Sigmoid colon (tissue), 7 donors: ENCODE results near the gene DNAH9. TPM values are rescaled to one million over a fixed set of nuclear protein-coding genes. Genes with fewer than 3 reads are reported as not detected.

Experiments
- DNase-seq: peaks from one replicate; pipeline ENCODE4 v3.0.0-alpha.2; 2019
- H3K27ac ChIP-seq, 4 donors: fragments of 200-600 bp; sonication (generic); one replicate each; pipeline ENCODE4 v1.5.1; 2016 to 2019; ENCODE audit warnings: mild to moderate bottlenecking in 1 of 4
- H3K27me3 ChIP-seq, 3 donors: fragments of 200-600 bp; sonication (generic); one replicate each; pipeline ENCODE4 v1.5.1; 2019; ENCODE audit warnings: mild to moderate bottlenecking in 1 of 3
- H3K36me3 ChIP-seq, 4 donors: fragments of 200-600 bp; sonication (generic); one replicate each; pipeline ENCODE4 v1.5.1; 2016 to 2019
- H3K4me1 ChIP-seq, 4 donors: fragments of 200-600 bp; sonication (generic); one replicate each; pipeline ENCODE4 v1.5.1; 2017 to 2019
- H3K4me3 ChIP-seq, 4 donors: fragments of 200-600 bp; sonication (generic); one replicate each; pipeline ENCODE4 v1.5.1; 2017 to 2019; ENCODE audit warnings: mild to moderate bottlenecking in 2 of 4, moderate library complexity in 1 of 4
- H3K9me3 ChIP-seq, 4 donors: fragments of 200-600 bp in 3 of 4; sonication (generic) in 3 of 4; one replicate each; pipeline versions ENCODE4 v1.5.1 to v1.6.1; 2013 to 2019
- CTCF ChIP-seq, 4 experiments: fragments of 450-650 bp in 3 of 4; fragments of 200-600 bp in 1 of 4; IDR thresholded peaks; one replicate each; pipeline ENCODE4 v1.5.1; 2016 to 2019; ENCODE audit warnings: antibody characterized with exemption in 4 of 4, mild to moderate bottlenecking in 3 of 4, moderate library complexity in 2 of 4
- EP300 ChIP-seq, 4 donors: sonication (generic); formaldehyde crosslinking; IDR thresholded peaks; one replicate each; pipeline ENCODE4 v1.6.1; 2017; ENCODE audit warnings: antibody characterized with exemption in 4 of 4
- POLR2A ChIP-seq, 2 donors: fragments of 450-650 bp; IDR thresholded peaks; one replicate each; pipeline ENCODE4 v1.6.1; 2016; ENCODE audit warnings: antibody characterized with exemption in 2 of 2, mild to moderate bottlenecking in 2 of 2, moderate library complexity in 2 of 2
- POLR2AphosphoS5 ChIP-seq, 4 donors: sonication (generic); formaldehyde crosslinking; IDR thresholded peaks; one replicate each; pipeline ENCODE4 v1.6.1; 2017; ENCODE audit warnings: antibody characterized with exemption in 4 of 4
- WGBS, 2 donors: extraction: QIAGEN DNeasy Blood & Tissue Kit; methylation state at CpG; one replicate each; pipeline ENCODE4 v1.1.7; 2013; 5-methylcytosine and 5-hydroxymethylcytosine counted together
- intact Hi-C: fragments of 100-400 bp; cut with DNase I; formaldehyde crosslinking; loops from one replicate; pipeline ENCODE4 v1.15.1; 2023
- polyA plus RNA-seq, 3 donors: library from polyadenylated mRNA; stranded (reverse); fragments of 200-250 nt; gene quantifications; one replicate each; pipeline ENCODE4 v1.2.3, GENCODE V29; 2013
- total RNA-seq, 4 donors: library from RNA; depleted of rRNA; stranded (reverse); fragments of >200 nt; gene quantifications; one replicate each; pipeline ENCODE4 v1.1.0, GENCODE V29; 2016
- donor health status: healthy with polysubstance abuse.
- donor health status: Bipolar disorder and iron deficiency.
- donor health status: healthy.

The DNAH9 gene
- total and polyA plus RNA-seq, 7 donors, result under 0.01 to 3.0 (median 0.27) TPM; not detected in 2

GRCh38 chr17:11857006-11857405, 258.7 kb downstream of the DNAH9 start:
- H3K9me3 ChIP-seq, result no peaks in the 10 kb centered on the region
- intact Hi-C loops, result no loop called here
- no peaks in the 10 kb centered on the region for H3K27me3 ChIP-seq
- TF ChIP-seq EP300 (IDR thresholded peaks at IDR 0.05), result no peak
- no peak for TF ChIP-seq POLR2AphosphoS5 (IDR thresholded peaks at IDR 0.05)
- TF ChIP-seq CTCF (IDR thresholded peaks at IDR 0.05), result no peak
- TF ChIP-seq POLR2A (IDR thresholded peaks at IDR 0.05), result no peak
- 84 to 89% methylated on average over 4 of the region's 4 CpGs for WGBS, 2 donors
- no peak overlapping the region for H3K4me3 ChIP-seq
- no peaks in the 10 kb centered on the region for H3K36me3 ChIP-seq
- H3K27ac ChIP-seq, result no peak overlapping the region
- no peaks in the 10 kb centered on the region for H3K4me1 ChIP-seq
- no peak for DNase-seq

GRCh38 chr17:11869680-11870394, 271.6 kb downstream of the DNAH9 start:
- no peak overlapping the region for H3K27ac ChIP-seq
- whole genome bisulfite sequencing, 2 donors, result 83 to 86% methylated on average over 8 of the region's 8 CpGs
- peaks cover 0 to 8% (median 5%) of the 10 kb centered on the region in 4 donors for H3K9me3 ChIP-seq
- intact Hi-C loops, result no loop called here
- no peaks in the 10 kb centered on the region for H3K4me1 ChIP-seq
- no peaks in the 10 kb centered on the region for H3K36me3 ChIP-seq
- no peak overlapping the region for H3K4me3 ChIP-seq
- H3K27me3 ChIP-seq, result no peaks in the 10 kb centered on the region
- TF ChIP-seq POLR2A (IDR thresholded peaks at IDR 0.05), result no peak
- no peak for TF ChIP-seq CTCF (IDR thresholded peaks at IDR 0.05)
- no peak for TF ChIP-seq POLR2AphosphoS5 (IDR thresholded peaks at IDR 0.05)
- TF ChIP-seq EP300 (IDR thresholded peaks at IDR 0.05), result no peak
- DNase-seq, result no peak

- H3K4me3 ChIP-seq, result no peak overlapping the region
- peaks cover 0 to 8% (median 5%) of the 10 kb centered on the region in 4 donors for H3K9me3 ChIP-seq
- WGBS, 2 donors, result 77 to 78% methylated on average over 10 of the region's 10 CpGs
- no peaks in the 10 kb centered on the region for H3K4me1 ChIP-seq
- intact Hi-C loops, result no loop called here
- H3K27me3 ChIP-seq, result no peaks in the 10 kb centered on the region
- DNase-seq, result no peak
- no peak for TF ChIP-seq CTCF (IDR thresholded peaks at IDR 0.05)
- TF ChIP-seq POLR2A (IDR thresholded peaks at IDR 0.05), result no peak
- no peak for TF ChIP-seq POLR2AphosphoS5 (IDR thresholded peaks at IDR 0.05)
- no peak for TF ChIP-seq EP300 (IDR thresholded peaks at IDR 0.05)
- no peak overlapping the region for H3K27ac ChIP-seq
- no peaks in the 10 kb centered on the region for H3K36me3 ChIP-seq
These were observed 273.5 kb downstream of the DNAH9 start for GRCh38 chr17:11871773-11872172.

- Histone ChIP-seq H3K4me1 (no peaks in the 10 kb centered on the region), H3K4me3 (no peak overlapping the region), H3K36me3 (no peaks in the 10 kb centered on the region), H3K9me3 (peaks cover 0 to 4% (median 3%) of the 10 kb centered on the region in 4 donors), H3K27me3 (no peaks in the 10 kb centered on the region), H3K27ac (no peak overlapping the region)
- intact Hi-C loops, result no loop called here
- no peak for DNase-seq
- TF ChIP-seq POLR2AphosphoS5 (IDR thresholded peaks at IDR 0.05), result no peak
- no peak for TF ChIP-seq EP300 (IDR thresholded peaks at IDR 0.05)
- WGBS, 2 donors, result 78 to 83% methylated on average over 7 of the region's 7 CpGs
These were observed 276.5 kb downstream of the DNAH9 start for GRCh38 chr17:11874756-11875155.

- H3K4me1 ChIP-seq, result no peaks in the 10 kb centered on the region
- no peaks in the 10 kb centered on the region for H3K9me3 ChIP-seq
- no peaks in the 10 kb centered on the region for H3K36me3 ChIP-seq
- no peak overlapping the region for H3K4me3 ChIP-seq
- DNase-seq, result no peak
- no peak overlapping the region for H3K27ac ChIP-seq
- H3K27me3 ChIP-seq, result no peaks in the 10 kb centered on the region
- 14 to 50% methylated on average over 5 of the region's 5 CpGs for WGBS, 2 donors
- TF ChIP-seq POLR2A (IDR thresholded peaks at IDR 0.05) (no peak), CTCF (IDR thresholded peaks at IDR 0.05) (peak in 1 of 4 experiments; percentile 29)
- intact Hi-C loops, result no loop called here
These were observed 282.4 kb downstream of the DNAH9 start for GRCh38 chr17:11880714-11881113.
